Erythroblast (primary cell): ENCODE results near the gene MTSS2.

Experiments
- GATA1 ChIP-seq: IDR thresholded peaks from 2 replicates; pipeline ENCODE4 v1.6.1; 2011; ENCODE audit warnings: low read depth, mild to moderate bottlenecking, control low read depth, low read length, moderate library complexity
- POLR2A ChIP-seq: IDR thresholded peaks from 2 replicates; pipeline ENCODE4 v1.6.1; 2011; ENCODE audit warnings: mild to moderate bottlenecking, low read length

DNA sequence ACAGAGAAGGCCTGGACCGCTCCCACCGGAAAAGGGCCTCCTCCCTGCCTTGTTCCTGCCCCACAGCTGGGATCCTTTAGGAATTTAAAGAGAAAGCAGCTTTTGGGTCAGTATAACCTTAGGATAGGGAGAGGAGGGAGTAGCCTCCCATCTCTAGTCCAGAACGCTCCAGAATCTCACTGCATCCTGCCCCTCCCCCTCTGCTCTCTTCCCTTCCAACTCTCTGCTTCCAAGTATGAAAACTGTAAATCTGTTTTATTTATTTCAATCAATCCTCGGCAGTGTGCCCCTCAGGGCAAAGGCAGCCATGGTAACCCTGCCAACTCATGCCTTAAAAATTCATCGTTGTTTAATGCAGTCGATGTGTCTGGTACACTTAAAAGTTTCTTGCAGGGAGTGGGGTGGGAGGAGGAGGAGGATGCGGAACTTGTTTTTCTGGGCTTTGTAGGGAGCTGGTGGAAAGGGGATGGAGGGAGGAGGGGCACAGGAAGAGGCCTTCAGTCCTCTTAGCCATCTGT, 21.2 kb upstream of the MTSS2 start:
- TF ChIP-seq POLR2A (no peak), GATA1 (no peak)
